Hematopoietic multipotent progenitor cell treated with erythropoietin and hydrocortisone succinate and interleukin-3 and kit ligand, for 6 days (in vitro differentiated cells): Measurements from ENCODE around the gene OGA.

Experiments used
- DNase-seq: peaks from one replicate; pipeline ENCODE4 v3.0.0-alpha.2; 2015

The OGA gene

DNA sequence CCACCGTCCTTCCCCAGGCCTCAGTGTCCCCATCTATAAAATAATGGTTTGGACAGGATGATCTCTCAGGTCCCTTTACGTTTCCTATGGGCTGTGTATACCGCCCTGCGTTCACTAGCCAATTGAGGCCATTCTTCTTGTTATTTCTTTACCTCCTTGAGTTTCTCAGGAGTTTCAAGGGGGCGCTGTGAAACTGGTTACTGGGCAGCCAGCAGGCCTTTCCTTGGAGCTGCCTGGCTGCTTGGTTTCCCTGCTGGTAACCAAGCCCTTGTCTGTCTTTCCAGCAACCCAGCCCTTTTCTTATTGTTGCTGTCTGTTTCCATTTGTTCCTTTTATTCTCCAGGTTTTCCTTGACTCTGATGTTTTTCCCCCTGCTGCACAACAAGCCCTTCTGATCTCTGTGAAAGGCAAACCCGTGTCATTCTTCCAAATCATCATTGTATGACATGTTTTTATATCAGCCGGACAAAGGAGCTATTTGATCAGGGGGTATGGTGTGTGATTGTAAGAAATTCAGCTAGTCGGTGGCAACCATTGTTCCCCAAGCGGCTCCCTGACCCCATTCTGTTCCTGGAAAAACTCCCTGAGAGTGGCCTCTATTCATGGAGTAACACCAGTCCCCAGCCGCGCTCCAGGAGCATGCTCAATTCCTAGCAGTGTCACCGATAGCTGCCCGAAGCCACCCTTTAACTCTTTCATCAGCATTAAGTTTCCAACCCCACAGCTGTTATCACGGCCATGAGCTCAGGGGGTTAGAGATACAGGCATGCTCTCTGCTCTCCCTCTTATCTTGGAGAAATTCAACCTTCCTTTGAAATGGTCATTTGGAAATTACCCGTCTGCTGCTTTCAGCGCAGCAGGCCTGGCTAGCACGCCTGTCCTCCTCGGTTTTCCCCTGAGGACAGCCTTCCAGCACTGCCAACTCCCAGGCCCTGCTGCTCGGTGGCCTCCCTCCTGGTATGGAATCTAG, 68.9 kb downstream of the OGA start:
- no peak for DNase-seq

DNA sequence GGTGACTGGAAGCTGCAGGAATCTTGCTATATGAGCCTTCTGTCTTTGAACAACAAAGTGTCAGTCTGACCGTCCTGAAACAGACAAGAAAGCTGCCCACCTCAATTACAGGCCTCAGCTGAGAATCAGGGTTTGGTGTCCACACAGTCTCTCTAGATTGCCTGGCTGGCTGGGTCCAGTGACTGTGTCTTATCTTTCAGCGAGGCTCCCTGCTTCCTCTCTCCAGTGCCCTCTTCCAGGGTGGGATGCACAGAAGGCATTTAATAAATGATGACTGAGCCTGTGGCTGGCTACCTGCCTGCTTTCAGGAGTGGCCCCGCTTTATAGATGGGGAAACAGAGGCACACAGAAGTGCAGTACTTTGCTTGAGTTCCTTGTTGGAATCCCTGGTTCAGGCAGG, 69.7 kb downstream of the OGA start:
- no peak for DNase-seq

DNA sequence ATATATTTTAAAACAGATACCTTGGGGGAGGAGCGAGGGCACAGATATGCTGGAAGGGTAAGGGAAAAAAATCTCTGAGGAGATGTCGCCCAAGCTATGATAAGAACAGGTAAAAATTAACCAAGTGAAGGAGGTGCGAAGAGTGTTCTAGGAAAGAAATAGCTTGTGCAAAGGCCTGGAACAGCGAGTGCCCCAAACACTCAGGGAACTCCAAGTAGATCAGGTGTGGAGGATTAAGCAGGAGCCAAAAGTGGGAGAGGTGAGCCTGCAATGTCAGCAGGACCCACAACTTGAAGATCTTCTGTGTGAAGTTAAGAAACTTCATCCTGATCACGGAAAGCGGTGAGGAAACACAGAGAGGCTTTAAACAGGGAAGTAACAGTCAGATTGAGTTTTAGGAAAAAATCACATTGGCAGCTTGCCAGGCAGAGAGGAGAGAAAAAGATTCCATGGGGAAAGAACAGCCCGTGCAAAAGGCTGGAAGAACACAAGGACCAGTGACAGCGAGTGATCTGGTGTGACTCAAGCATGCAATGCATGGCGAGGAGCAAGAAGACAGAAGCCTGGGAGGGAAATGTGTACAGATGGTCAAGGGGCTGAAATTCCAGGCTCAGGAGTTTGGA, 73.1 kb downstream of the OGA start:
- no peak for DNase-seq

DNA sequence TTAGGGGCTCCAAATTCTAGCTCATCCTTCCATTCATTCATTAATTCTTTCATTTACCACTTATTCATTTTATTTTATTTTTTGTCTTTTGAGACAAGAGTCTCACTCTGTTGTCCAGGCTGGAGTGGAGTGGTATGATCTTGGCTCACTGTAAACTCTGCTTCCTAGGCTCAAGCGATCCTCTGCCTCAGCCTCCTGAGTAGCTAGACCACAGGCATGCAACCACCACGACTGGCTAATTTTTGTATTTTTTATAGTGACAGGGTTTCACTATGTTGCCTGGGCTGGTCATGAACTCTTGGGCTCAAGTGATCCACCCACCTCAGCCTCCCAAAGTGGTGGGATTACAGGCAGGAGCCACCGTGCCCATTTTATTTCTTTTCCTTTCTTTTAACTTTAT, 74.0 kb downstream of the OGA start:
- DNase-seq = no peak

DNA sequence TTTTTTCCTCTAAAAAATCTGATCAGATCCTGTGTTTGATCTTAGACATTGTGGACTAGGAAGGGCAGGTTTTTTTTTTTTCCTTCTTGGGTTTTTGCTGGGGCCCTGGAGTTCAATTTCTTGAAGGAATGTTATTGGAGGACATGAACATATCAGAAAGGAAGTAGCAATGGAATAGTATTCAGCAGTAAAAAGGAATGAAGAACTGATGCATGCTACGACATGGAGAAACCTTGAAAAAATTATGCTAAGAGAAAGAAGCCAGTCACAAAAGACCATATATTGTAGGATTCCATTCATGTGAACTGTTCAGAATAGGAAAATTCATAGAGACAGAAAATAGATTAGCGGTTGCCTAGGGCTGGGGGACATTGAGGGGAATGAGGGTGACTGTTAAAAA, 76.3 kb downstream of the OGA start:
- no peak for DNase-seq

DNA sequence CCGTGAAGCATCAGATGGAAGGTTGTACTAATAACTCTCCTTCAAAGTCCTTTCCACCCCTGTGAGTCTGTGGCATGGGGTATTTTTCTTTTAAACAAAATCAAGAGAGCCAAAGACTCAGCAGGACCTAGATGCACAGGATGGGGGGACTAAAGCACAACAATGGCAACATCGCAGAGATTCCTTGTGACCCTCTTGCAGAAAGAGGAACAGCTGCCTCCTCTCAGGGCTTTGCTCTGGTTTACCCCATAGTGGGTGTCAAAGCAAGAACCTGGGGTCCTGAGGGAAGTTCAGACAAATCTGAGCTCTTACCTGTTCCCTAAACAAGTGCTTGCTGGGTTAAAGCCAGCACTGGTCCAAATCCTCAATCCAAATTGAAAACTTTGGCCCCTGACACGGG, 81.6 kb downstream of the OGA start:
- DNase-seq = no peak
